ENCODE results near the gene RASEF.

- TF ChIP-seq, protein P1, sequence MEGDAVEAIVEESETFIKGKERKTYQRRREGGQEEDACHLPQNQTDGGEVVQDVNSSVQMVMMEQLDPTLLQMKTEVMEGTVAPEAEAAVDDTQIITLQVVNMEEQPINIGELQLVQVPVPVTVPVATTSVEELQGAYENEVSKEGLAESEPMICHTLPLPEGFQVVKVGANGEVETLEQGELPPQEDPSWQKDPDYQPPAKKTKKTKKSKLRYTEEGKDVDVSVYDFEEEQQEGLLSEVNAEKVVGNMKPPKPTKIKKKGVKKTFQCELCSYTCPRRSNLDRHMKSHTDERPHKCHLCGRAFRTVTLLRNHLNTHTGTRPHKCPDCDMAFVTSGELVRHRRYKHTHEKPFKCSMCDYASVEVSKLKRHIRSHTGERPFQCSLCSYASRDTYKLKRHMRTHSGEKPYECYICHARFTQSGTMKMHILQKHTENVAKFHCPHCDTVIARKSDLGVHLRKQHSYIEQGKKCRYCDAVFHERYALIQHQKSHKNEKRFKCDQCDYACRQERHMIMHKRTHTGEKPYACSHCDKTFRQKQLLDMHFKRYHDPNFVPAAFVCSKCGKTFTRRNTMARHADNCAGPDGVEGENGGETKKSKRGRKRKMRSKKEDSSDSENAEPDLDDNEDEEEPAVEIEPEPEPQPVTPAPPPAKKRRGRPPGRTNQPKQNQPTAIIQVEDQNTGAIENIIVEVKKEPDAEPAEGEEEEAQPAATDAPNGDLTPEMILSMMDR (IDR thresholded peaks at IDR 0.05): no peak
- TF ChIP-seq POLR2A (IDR thresholded peaks at IDR 0.05): no peak
These were observed 60.6 kb downstream of the RASEF start for GRCh38 chr9:83002329-83002728.

All from Peyer's patch (tissue), 4 donors.